Suprapubic skin (tissue), 4 donors: Measurements from ENCODE around the gene DHDH.

ENCODE experiments used
- POLR2A ChIP-seq, 2 donors: fragments of 450-650 bp; IDR thresholded peaks; one replicate each; pipeline ENCODE4 v1.6.1; 2017; ENCODE audit warnings: antibody characterized with exemption in 2 of 2, mild to moderate bottlenecking in 2 of 2, moderate library complexity in 2 of 2
- POLR2AphosphoS5 ChIP-seq, 3 donors: sonication (generic); formaldehyde crosslinking; IDR thresholded peaks; one replicate each; pipeline ENCODE4 v1.6.1; 2017; ENCODE audit warnings: antibody characterized with exemption in 3 of 3
- TF ChIP-seq, protein P1 (sequence below), 2 donors: fragments of 200-600 bp in 1 of 2; fragments of 450-650 bp in 1 of 2; sonication (generic) in 1 of 2; IDR thresholded peaks; one replicate each; pipeline ENCODE4 v1.5.1; 2016 to 2019; ENCODE audit warnings: antibody characterized with exemption in 2 of 2, mild to moderate bottlenecking in 1 of 2, moderate library complexity in 1 of 2

DNA sequence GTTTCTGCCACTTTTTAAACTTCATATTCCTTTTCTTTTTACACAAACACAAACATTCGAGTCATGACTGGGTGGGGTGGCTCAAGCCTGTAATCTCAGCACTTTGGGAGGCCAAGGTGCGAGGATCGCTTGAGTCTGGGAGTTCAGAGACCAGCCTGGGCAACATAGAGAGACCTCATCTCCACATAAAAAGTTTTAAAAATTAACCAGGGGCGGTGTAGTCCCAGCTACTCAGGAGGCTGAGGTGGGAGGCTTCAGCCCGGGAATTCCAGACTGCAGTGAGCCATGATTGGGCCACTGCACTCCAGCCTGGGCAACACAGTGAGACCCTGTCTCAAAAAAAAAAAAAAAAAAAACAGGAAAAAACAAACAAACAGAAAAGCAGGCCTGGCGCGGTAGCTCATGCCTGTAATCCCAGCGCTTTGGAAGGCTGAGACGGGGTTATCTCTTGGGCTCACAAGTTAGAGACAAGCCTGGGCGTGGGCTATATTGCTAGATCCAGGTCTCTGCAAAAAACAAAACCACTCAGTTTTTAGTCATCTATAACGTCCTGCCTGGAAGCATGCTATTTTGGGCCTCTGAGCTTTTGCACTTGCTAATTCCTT is 20.6 kb downstream of the DHDH start:
- TF ChIP-seq POLR2A (IDR thresholded peaks at IDR 0.05) (no peak), POLR2AphosphoS5 (IDR thresholded peaks at IDR 0.05) (no peak)
- TF ChIP-seq, protein P1, sequence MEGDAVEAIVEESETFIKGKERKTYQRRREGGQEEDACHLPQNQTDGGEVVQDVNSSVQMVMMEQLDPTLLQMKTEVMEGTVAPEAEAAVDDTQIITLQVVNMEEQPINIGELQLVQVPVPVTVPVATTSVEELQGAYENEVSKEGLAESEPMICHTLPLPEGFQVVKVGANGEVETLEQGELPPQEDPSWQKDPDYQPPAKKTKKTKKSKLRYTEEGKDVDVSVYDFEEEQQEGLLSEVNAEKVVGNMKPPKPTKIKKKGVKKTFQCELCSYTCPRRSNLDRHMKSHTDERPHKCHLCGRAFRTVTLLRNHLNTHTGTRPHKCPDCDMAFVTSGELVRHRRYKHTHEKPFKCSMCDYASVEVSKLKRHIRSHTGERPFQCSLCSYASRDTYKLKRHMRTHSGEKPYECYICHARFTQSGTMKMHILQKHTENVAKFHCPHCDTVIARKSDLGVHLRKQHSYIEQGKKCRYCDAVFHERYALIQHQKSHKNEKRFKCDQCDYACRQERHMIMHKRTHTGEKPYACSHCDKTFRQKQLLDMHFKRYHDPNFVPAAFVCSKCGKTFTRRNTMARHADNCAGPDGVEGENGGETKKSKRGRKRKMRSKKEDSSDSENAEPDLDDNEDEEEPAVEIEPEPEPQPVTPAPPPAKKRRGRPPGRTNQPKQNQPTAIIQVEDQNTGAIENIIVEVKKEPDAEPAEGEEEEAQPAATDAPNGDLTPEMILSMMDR (IDR thresholded peaks at IDR 0.05), result no peak
